ENCODE measurements around the gene AP5Z1.

The AP5Z1 gene, protein sequence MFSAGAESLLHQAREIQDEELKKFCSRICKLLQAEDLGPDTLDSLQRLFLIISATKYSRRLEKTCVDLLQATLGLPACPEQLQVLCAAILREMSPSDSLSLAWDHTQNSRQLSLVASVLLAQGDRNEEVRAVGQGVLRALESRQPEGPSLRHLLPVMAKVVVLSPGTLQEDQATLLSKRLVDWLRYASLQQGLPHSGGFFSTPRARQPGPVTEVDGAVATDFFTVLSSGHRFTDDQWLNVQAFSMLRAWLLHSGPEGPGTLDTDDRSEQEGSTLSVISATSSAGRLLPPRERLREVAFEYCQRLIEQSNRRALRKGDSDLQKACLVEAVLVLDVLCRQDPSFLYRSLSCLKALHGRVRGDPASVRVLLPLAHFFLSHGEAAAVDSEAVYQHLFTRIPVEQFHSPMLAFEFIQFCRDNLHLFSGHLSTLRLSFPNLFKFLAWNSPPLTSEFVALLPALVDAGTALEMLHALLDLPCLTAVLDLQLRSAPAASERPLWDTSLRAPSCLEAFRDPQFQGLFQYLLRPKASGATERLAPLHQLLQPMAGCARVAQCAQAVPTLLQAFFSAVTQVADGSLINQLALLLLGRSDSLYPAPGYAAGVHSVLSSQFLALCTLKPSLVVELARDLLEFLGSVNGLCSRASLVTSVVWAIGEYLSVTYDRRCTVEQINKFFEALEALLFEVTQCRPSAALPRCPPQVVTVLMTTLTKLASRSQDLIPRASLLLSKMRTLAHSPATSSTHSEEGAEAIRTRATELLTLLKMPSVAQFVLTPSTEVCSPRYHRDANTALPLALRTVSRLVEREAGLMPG

GRCh38 chr7:4775250-4775847 is at the start of gene AP5Z1:
Gene AP5Z1, plus strand, starts transcription at chr7:4775623. Its CDS starts 93 bp downstream, at chr7:4775716.
- peak; percentile 97 for DNase-seq

GRCh38 chr7:4725850-4726450 is 49.5 kb upstream of the AP5Z1 start:
- DNase-seq, result no peak

DNA sequence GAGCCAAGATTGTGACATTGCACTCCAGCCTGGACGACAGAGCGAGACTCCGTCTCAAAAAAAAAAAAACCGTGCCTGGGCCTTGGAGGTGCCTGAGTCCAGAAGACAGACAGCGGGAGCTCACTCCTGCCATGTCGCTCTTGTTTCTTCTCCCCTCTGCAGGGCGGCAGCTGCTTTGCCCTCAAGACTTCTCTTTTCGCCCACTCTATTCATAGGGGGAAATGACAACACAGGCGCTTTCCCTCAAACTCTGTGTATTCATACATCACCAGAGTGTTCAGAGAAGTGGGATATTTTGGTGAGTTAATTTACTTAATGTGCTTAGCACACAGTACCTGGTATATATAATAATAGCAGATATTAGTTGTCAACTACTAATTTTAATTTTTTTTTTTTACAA is 48.9 kb upstream of the AP5Z1 start:
- DNase-seq, result peak; percentile 74

GRCh38 chr7:4727914-4728705 is 47.3 kb upstream of the AP5Z1 start:
- DNase-seq, result no peak

DNA sequence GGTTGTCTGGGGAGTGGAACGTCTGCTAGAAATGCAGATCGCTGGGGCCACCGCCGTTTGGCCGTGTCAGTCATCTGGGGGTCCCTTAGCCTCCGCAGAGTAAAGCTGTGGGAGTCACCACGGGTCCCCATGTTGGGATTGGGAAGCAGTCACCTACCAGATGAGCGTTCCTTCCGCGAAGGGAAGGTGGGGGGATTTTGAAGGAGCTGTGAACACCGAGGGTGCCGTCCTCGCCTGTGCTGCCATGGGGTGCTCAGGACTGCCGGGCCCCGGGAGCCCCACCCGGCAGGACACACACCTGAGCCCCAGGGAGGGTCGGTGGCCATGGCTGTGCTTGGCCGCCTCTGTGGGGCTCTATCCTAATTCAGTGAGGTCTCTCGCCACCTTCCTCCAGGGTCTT is 46.2 kb upstream of the AP5Z1 start:
- no peak for DNase-seq

- DNase-seq, result no peak
Observed at GRCh38 chr7:4730276-4730675, 45.1 kb upstream of the AP5Z1 start.

GRCh38 chr7:4730971-4731370 is 44.5 kb upstream of the AP5Z1 start:
- no peak for DNase-seq

GRCh38 chr7:4731803-4732202 is 43.6 kb upstream of the AP5Z1 start:
- DNase-seq, result no peak

- DNase-seq, result peak; percentile 73
Observed at GRCh38 chr7:4733936-4734528, 41.4 kb upstream of the AP5Z1 start.

GRCh38 chr7:4734587-4735345 is 40.7 kb upstream of the AP5Z1 start:
- DNase-seq, result no peak

GRCh38 chr7:4737300-4737699 is 38.1 kb upstream of the AP5Z1 start:
- DNase-seq, result no peak

GRCh38 chr7:4738711-4739527 is 36.5 kb upstream of the AP5Z1 start:
- peak; percentile 75 for DNase-seq

DNA sequence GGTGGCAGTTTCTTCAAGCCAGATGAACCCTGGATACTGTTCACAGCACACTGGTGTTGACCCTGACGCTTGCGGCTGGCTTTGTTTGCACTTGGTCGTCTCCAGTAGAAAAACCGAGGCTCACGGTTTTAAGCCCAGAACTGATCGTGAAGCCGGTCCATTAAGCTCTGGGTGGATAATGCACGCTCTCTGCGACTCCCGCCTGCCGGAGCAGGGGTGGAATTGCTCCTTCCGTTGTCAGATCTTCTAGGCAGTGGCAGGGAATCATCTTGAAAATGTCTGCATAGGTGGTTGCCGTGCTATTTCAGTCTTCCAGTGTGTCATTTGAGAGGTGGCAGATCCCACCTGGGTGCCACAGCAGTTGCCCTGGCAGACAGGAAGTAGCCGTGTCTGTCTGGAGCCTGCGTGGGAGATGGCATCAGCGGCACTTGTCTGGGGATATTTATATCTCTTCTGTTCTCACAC is 35.9 kb upstream of the AP5Z1 start:
- DNase-seq, result no peak

DNA sequence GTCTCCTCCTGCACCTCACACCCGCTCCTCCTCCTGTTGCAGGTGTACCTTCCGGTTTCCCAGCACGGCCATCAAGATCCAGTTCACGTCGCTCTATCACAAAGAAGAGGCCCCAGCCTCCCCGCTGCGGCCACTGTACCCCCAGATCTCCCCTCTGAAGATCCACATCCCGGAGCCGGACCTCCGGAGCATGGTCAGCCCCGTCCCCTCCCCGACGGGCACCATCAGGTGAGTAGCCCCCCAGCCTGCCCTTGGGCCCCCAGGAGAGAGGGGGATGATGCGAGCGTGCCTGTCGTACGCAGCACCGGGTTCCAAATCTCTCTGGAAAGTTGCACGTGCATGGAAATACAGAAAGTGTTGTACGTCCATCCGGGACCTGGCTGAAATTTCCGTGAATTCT is 34.6 kb upstream of the AP5Z1 start:
- DNase-seq, result no peak

DNA sequence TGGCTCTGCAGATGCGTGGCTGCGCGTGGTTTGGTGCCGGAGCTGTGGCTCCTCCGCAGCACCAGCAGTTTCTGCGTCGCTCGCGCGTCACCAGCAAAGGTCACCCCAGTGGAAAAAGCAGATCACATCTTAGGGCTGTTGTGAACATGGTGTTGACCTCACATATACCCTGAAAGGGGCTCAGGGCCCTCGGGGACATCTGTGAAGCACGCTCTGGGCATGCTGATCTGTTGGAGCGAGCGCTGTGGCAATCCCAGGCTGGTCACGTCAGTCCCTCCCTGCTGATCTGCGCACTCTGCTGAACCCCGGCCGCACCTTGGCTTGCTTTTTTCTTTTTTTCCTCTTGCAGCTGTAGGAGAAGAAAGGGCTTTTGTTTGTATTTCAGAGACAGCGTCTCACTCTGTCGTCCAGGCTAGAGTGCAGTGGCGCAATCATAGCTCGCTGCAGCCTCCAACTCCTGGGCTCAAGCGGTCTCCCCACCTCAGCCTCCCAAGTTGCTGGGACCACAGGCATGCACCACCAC is 33.3 kb upstream of the AP5Z1 start:
- no peak for DNase-seq

- DNase-seq, result no peak
Observed at GRCh38 chr7:4742852-4743251, 32.6 kb upstream of the AP5Z1 start.

DNA sequence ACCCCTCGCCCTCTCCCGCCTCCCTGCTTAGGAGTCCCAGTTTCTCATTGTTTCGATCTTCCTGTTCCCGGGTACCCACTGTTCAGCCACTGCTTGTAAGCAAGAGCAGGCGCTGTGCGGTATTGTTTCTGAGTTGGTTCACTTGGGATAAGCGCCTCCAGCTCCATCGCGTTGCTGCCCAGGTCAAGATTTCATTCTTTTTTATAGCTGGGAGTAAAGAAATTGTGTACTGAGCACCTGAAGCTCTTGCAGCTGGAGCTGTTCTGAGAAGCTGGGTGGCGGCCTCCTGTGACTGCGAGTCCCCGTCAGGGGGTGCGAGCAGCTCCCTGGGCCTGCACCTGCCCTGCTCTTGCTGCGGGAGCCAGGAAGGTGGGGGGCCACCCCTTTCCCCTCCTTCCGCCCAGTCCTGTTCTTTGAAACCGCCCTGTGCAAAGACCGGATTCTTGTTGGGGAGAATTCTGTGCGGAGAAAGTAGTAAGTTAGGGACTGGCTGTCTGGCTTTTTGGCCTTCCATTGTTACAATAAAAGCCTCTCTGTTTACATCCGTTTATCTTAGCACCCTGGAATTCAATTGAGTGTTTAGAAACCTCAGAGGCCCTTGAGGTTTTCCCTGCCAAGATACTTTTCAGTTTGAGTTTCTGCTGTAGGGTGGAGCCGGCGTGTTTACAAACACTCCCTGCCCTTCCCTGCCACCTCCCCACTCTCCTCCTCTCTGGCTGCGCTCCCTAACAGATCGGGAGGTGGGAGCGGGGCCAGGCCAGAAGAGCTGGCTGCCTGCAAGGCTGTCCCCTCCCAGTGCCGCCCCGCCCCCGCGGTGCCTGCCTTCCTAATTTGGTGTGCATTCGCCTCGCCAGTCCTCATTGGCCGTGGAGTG is 30.8 kb upstream of the AP5Z1 start:
- DNase-seq, result peak; percentile 83

DNA sequence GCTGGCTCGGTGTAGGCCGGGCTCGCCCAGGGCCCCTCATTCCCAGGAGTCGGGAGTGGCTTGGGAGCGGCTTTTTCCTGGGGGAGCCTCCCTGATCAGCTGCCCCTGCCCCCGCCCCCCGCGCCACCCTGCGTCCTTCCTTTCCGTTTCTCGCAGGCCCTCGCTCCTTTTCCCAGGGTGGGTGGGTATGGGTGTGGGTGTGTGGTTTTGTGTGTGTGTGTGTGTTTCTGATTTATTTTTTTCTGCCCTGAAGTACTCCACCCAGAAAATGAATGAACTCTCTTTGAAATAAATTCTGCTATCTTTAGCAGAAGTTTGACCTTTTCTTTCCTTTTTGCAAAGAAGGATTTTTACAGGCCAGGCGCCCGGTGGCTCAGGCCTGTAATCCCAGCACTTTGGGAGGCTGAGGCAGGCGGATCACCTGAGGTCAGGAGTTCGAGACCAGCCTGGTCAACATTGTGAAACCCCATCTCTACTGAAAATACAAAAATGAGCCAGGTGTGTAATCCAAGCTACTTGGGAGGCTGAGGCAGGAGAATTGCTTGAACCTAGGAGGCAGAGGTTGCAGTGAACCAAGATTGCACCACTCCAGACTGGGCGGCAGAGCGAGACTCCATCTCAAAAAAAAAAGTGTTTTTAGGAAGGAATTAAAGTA is 30.0 kb upstream of the AP5Z1 start:
- no peak for DNase-seq
